ENCODE data around the gene PPP2R2C.

GRCh38 chr4:6458528-6458927 is 13.9 kb downstream of the PPP2R2C start:
- no peak for TF ChIP-seq ZFX (IDR thresholded peaks at IDR 0.05; ENCODE audit: borderline replicate concordance)
- TF ChIP-seq CTCF (IDR thresholded peaks at IDR 0.05) = no peak
